Measurements from ENCODE around the gene ACAA1.
A peak's percentile ranks its signal among the peaks of the same experiment; 100 is the strongest.

ACAA1 gene

DNA sequence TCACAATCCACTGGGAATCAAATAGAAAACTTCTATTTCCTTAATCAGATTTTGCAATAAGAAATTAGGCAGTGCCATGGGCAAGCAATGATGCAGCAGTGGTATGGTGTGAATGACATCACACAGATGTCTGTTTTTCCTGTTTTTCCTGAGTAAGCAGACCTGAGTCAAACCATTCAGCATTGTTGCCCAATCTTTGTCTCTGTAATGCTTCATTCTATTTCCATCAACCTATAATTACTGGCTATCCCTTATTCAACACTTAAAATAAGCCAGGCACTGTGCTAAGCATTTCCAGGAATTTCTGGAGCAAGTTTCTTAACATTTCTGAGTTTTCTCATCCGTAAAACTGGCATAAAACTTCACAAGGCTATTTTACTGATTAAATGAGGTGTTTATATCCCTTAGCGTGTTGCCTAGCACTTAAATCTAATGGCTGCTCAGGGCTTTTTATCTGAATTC, 17.1 kb upstream of the ACAA1 start:
- DNase-seq (ENCODE audit: low spot score) = peak; percentile 85

GRCh38 chr3:38153221-38153620, 16.3 kb upstream of the ACAA1 start:
- DNase-seq (ENCODE audit: low spot score) = peak; percentile 45

- DNase-seq (ENCODE audit: low spot score) = no peak
Measured at GRCh38 chr3:38152609-38153008, 15.7 kb upstream of the ACAA1 start.

GRCh38 chr3:38151667-38152265, 14.8 kb upstream of the ACAA1 start:
- DNase-seq (ENCODE audit: low spot score) = peak; percentile 90

DNA sequence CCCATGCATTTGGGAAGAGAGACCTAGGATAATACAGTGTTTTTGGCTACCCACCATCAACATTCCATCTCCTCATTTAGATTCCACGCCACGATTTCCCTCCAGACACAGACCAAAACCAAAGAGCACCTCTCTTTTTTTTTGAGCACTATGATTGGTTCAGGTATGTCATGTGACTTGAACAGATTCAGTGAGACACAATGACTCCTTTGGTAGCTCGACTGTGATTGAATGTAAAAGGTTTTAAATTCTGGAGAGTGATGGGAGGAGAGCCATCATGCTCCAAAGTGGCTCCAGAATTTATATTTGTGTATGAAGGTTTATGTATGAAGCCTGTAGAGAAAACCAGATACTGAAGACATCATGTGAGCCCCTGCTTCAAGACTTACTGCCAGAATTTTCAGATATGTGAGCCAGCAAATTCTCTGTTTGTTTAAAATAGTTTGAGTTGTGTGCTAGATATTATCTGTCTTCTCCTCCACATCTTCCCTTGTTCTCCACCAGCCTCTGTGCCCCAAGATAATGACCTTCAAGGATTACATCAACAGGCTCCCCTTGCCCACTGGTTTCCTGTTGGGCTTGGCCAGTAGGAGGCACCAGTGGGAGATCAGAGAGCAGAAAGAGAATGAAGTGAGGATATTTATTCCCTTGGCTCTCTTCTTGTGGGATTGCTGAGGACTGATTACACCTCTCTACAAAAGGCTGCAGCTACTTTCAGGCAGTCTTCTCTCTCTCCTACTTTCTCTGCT, 14.0 kb upstream of the ACAA1 start:
- no peak for DNase-seq (ENCODE audit: low spot score)

DNA sequence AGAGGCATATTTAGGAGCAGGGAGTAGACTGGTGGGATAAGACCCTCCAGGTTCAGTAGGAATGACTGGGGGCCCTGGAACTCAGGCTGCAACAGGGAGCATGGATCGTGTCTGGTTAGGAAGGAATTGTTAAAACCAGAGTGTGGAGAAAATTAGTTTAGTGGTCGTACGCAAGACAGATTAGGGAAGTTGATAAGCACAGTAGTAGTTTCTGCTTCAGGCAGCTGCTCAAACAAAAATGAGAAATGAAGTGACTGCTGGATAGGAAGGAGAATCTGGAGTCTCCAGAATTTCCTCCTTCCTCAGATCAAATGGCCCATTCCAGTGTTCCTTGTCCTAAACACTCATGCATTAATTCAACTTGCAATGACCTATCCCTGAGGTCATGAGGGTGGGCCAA, 12.8 kb upstream of the ACAA1 start:
- no peak for DNase-seq (ENCODE audit: low spot score)

DNA sequence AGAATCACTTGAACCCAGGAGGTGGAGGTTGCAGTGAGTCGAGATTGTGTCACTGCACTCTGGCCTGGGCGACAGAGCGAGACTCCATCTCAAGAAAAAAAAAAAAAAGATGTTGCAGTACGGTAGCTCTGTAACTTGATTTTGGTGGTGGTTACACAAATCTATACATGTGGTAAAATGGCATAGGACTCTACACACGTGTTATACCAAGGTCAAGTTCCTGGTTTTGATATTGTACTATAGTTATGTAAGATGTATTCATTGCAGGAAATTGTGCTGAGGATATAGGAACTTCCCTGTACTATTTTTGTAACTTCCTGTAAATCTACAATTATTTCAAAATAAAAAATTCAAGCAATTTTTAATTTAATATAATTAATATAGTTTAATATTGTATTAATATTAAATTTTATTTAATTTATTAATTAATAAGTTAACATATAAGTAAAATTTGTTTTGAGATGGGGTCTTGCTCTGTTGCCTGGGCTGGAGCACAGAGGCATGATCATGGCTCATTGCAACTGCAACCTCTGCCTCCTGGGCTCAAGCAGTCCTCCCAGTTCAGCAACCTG, 11.5 kb upstream of the ACAA1 start:
- DNase-seq (ENCODE audit: low spot score) = no peak

DNA sequence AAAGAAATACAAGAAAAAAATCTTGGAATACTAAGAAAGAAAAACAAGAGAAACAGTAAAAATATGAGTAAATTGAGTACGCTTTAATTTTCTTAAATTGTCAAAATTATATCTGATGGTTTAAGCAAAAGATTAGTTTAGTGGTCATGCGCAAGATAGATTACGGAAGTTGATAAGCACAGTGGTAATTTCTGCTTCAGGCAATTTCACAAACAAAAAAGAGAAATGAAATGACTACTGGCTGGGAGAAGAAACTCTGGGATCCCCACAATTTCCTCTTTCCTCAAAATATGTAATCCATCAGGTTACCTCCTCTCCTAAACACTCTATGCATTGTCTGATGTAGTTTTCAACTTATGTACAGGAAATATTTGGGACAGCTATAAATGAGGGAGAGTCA, 10.5 kb upstream of the ACAA1 start:
- no peak for DNase-seq (ENCODE audit: low spot score)

DNA sequence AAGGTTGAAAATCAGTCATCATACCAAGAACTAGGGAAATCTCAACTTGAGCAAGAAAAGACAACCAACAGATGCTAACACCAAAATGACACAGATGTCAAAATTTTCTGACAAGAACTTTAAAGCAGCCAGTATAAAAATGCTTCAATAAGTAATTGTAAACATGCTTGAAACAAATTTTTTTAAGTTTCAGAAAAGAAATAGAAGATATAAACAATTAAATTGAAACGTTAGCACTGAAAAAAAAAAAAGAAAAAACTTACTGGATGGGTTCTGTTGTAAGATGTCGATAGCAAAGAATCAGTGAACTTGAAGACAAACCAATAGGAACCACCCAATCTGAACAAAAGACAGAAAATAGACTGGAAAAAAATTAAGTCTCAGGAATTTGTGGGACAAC, 9.6 kb upstream of the ACAA1 start:
- DNase-seq (ENCODE audit: low spot score) = no peak

DNA sequence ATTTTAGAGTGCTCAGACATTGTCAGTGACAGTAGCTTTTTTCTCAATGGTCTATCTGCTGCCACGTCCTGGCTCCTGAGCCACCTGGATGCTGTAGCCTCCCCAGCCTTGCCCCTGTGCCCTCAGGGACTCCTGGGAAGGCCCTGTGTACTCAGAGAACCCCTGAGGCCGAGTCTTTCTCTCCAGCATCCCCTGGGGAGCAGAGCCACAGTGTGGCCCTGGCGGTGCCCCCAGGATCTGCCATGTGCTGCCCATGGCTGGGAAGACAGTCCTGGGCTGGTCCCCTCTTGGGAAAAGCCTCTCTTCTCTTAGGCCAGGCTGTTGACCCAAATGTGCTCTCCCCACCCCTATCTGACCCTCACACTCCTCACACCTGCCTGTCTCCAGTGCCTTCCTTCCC, 6.6 kb upstream of the ACAA1 start:
- no peak for DNase-seq (ENCODE audit: low spot score)

DNA sequence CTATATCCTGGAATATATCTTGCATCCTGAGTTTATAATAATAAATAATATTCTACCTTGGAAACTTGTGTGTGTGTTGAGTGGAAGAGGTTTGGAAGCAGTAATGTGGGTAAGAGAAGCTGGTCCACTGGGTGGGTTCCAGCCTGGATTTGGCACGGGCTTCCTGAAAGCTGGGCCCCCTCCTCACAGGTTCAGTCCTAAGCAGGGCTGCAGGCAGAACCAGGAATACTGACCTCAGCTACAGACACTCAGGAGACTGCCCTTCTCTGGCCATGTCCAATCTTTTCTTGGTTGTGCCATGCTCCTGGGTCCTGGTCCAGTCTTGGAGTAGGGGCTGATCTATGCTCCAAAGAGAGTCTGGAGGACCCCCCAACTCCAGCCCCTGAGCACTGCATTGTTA, 6.0 kb upstream of the ACAA1 start:
- DNase-seq (ENCODE audit: low spot score) = no peak

GRCh38 chr3:38141952-38142273, 5.0 kb upstream of the ACAA1 start:
- DNase-seq (ENCODE audit: low spot score) = peak; percentile 95

DNA sequence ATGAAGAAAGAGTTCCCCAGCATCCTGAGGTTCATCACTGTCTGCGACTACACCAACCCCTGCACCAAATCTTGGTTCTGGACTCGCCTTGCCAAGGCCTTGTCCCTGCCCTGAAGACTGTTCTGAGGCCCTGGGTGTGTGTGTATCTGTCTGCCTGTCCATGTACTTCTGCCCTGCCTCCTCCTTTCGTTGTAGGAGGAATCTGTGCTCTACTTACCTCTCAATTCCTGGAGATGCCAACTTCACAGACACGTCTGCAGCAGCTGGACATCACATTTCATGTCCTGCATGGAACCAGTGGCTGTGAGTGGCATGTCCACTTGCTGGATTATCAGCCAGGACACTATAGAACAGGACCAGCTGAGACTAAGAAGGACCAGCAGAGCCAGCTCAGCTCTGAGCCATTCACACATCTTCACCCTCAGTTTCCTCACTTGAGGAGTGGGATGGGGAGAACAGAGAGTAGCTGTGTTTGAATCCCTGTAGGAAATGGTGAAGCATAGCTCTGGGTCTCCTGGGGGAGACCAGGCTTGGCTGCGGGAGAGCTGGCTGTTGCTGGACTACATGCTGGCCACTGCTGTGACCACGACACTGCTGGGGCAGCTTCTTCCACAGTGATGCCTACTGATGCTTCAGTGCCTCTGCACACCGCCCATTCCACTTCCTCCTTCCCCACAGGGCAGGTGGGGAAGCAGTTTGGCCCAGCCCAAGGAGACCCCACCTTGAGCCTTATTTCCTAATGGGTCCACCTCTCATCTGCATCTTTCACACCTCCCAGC, 4.4 kb upstream of the ACAA1 start:
- no peak for DNase-seq (ENCODE audit: low spot score)

DNA sequence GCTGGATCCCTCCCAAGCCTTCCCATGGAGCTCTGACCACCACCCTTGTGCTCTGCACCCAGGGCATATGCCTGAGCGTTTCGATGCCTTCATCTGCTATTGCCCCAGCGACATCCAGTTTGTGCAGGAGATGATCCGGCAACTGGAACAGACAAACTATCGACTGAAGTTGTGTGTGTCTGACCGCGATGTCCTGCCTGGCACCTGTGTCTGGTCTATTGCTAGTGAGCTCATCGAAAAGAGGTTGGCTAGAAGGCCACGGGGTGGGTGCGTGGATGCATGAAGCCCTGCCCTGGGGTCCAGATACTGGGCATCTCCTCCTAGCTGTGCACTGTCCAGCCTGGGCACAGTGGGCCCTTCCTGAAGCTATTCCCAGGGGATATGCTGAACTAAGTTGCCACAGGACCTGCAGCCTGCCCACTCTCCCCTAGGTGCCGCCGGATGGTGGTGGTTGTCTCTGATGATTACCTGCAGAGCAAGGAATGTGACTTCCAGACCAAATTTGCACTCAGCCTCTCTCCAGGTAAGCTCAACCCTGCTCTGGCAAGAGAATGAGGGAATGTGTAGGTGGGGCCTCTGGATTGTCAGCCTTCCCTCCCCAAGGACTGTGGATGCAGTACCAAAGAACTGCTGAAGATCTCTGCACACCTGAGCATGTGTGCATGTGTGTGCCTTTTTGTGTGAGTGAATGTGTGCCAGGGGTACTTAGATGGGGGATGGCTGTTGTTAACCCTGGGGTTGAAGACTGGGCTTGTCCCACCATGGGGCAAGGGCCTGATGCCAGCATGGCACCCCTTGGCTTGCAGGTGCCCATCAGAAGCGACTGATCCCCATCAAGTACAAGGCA, 3.6 kb upstream of the ACAA1 start:
- peak; percentile 23 for DNase-seq (ENCODE audit: low spot score)

DNA sequence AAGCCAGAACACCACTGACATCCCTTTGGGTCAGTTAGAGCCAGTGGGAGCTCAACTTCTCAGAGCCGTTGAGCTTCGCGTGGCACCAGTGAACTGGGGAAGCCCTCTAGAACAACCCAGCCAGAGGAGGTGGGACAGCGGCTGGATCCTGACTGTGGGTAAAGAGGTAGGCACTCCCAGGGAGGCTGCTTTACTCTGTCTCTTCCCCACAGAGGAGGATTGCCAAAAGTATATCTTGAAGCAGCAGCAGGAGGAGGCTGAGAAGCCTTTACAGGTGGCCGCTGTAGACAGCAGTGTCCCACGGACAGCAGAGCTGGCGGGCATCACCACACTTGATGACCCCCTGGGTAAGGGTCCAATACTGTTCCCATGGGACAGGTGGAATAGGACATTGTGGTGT, 2.7 kb upstream of the ACAA1 start:
- no peak for DNase-seq (ENCODE audit: low spot score)

DNA sequence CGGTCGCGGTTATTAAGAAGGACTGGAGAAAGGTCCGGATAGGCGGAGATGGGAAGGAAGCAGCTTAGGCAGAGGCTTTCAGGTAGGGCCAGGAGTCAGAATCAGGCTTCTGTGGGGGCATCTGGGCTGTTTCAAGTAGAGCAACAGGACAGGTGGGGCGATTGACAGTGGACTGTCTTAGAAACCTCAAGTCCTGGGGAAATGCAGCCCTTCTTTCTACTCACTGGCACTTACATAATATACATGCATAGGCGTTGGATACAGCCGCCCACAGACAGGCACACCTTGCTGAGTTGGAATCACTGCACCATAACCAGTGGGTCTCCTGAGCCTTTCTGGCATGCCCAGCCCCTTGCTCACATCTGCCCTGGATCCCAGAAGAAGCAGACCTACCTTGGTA, 2.3 kb upstream of the ACAA1 start:
- DNase-seq (ENCODE audit: low spot score) = peak; percentile 32

DNA sequence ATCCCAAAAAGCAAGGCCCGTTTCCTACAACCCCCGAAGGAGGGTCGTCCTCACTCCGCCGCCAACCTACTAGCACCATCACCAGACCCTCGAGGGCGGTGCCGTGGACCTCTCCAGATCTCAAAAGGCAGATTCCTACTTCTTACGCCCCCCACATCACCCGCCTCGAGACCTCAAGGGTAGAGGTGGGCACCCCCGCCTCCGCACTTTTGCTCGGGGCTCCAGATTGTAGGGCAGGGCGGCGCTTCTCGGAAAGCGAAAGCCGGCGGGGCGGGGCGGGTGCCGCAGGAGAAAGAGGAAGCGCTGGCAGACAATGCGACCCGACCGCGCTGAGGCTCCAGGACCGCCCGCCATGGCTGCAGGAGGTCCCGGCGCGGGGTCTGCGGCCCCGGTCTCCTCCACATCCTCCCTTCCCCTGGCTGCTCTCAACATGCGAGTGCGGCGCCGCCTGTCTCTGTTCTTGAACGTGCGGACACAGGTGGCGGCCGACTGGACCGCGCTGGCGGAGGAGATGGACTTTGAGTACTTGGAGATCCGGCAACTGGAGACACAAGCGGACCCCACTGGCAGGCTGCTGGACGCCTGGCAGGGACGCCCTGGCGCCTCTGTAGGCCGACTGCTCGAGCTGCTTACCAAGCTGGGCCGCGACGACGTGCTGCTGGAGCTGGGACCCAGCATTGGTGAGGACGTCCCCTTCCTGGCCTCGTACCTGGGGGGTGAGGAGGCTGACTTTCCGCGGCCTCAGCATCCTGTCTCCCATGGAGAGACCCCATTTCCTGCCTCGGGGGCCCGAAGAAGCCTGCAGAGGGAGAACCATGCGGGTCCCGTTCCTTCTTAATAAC, 1.6 kb upstream of the ACAA1 start, which contains the start of gene MYD88:
MYD88 (plus strand) TSS at position 313 of the 842 bp plus-strand sequence; CDS start at position 353, 40 bp downstream.
- DNase-seq (ENCODE audit: low spot score) = peak; percentile 66

DNA sequence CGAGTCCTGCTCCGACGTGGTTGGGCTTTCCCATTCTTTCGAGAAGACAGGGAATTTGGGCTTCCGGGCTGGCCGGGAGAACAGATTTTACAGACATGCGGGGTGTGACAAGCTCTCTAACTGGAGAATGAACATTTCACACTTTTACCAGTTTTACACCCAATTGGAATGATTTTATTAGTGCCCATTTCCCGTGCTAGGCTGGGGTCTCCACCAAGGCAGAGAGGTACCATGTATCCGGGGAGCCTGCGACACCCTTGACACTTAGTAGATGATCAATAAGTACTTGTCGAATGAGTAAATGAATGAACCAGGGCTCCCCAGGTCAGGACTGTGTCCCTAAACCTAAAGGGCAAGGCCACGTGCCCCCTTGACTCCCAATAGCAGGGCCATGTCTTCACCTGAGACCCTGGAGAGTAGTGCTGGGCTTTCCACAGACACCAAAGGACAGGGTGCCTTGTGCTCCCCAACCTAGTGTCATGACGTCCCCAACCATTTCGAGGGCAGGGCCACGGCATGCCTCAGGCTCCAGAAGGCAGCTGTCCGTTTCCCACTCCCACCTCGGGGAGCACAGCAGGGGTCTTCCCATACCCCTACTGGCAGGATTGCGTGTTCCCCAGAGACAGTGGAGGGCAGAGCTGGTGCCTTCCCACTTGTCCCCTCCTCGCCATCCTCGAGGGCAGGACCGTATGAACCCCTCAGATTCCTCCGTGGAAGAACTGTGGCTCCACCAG, 855 bp upstream of the ACAA1 start:
- no peak for DNase-seq (ENCODE audit: low spot score)

DNA sequence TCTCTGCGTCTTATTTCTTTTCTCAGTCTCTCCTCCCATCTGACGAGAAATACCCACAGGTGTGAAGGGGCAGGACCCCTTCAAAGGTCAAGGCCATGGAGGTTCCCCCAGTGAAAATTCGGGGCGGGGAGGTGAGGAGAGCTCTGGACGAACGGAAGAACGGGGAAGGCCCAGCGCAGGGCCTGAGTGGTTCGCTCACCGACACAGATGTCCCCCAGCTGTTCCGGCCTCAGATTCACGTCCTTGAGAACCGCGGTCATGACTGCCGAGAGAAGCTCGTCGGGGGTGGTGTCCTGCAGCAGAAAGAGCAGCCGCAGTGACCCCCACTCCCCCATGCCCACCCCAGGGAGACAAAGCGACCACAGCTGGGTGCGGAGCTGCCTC, 542 bp downstream of the ACAA1 start:
- DNase-seq (ENCODE audit: low spot score) = peak; percentile 35

DNA sequence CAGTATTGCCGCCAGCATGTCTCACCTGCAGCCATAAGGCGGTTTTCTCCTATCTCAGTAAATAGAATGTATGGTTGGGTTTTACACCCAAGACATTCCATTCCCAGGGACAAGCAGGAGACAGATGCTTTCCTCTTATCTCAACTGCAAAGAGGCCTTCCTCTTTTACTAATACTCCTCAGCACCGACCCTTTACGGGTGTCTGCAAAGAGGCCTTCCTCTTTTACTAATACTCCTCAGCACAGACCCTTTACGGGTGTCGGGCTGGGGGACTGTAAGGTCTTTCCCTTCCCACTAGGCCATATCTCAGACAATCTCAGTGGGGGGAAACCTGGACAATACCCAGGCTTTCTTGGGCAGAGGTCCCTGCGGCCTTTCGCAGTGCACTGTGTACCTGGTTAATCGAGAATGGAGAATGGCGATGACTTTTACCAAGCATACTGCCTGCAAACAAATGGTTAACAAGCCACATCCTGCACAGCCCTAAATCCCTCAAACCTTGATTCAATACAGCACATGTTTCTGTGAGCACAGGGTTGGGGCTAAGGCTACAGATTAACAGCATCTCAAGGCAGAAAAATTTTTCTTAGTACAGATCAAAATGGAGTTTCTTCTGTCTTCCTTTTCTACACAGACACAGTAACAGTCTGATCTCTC, 1.2 kb downstream of the ACAA1 start:
- DNase-seq (ENCODE audit: low spot score) = peak; percentile 31
